IPS DF 6.9 (cell line): Measurements from ENCODE around the gene NECAB3.
A peak's percentile ranks its signal among the peaks of the same experiment; 100 is the strongest.

Source experiments
- DNase-seq: peaks from one replicate; pipeline ENCODE4 v3.0.0-alpha.2; 2013; ENCODE audit warnings: low read depth, low spot score
- H3K27ac ChIP-seq: one replicate; pipeline ENCODE4 v1.5.1; 2013; ENCODE audit warnings: low read length, control low read depth
- H3K27me3 ChIP-seq: 2 replicates; pipeline ENCODE4 v1.6.1; 2013; ENCODE audit warnings: mild to moderate bottlenecking, low read length; ENCODE audit not compliant: control insufficient read depth, insufficient read depth
- H3K36me3 ChIP-seq: 2 replicates; pipeline ENCODE4 v1.6.1; 2013; ENCODE audit warnings: low read length; ENCODE audit not compliant: control insufficient read depth, insufficient read depth
- H3K4me1 ChIP-seq: 2 replicates; pipeline ENCODE4 v1.6.1; 2013; ENCODE audit warnings: low read length; ENCODE audit not compliant: control insufficient read depth, insufficient read depth
- H3K4me3 ChIP-seq: 2 replicates; pipeline ENCODE4 v1.5.1; 2013; ENCODE audit warnings: mild to moderate bottlenecking, low read length
- H3K9me3 ChIP-seq: 2 replicates; pipeline ENCODE4 v1.6.1; 2013; ENCODE audit warnings: low read length, inconsistent platforms; ENCODE audit not compliant: control insufficient read depth, insufficient read depth
- WGBS: extraction: QIAGEN DNeasy Blood & Tissue Kit; methylation state at CpG from one replicate; pipeline ENCODE4 v1.1.7; 2013; ENCODE audit warnings: mixed read lengths, missing lambda C conversion rate; ENCODE audit not compliant: insufficient read length, insufficient coverage; 5-methylcytosine and 5-hydroxymethylcytosine counted together

Gene NECAB3

GRCh38 chr20:33674294-33675135, at the start of gene NECAB3:
Gene NECAB3 (minus strand): TSS chr20:33674428. CDS start chr20:33674352, 76 bp downstream.
- WGBS, result no CpG with 5 or more reads among the region's 73 CpGs
- H3K27ac ChIP-seq, result no peak within 1 kb of the TSS
- H3K4me1 ChIP-seq, result peaks cover 5% of the 10 kb centered on the region
- peaks cover 23% of the 10 kb centered on the region for H3K36me3 ChIP-seq
- peak within 1 kb of the TSS; percentile 51 for H3K4me3 ChIP-seq
- no peak for DNase-seq
- H3K27me3 ChIP-seq, result no peaks in the 10 kb centered on the region
- H3K9me3 ChIP-seq, result no peaks in the 10 kb centered on the region

- WGBS, result no CpG with 5 or more reads among the region's 11 CpGs
- Histone ChIP-seq H3K4me3 (no peak overlapping the region), H3K9me3 (no peaks in the 10 kb centered on the region), H3K4me1 (peaks cover 2% of the 10 kb centered on the region; the same call in 1 of the 2 replicates), H3K36me3 (no peaks in the 10 kb centered on the region), H3K27ac (no peak overlapping the region), H3K27me3 (no peaks in the 10 kb centered on the region)
- DNase-seq, result no peak
Measured at GRCh38 chr20:33721391-33722140, 47.3 kb upstream of the NECAB3 start.

- H3K27ac ChIP-seq, result no peak within 1 kb of the TSS
- DNase-seq, result peak; percentile 96
- no CpG with 5 or more reads among the region's 46 CpGs for WGBS
Measured at GRCh38 chr20:33719989-33720709, 45.9 kb upstream of the NECAB3 start, which contains the start of gene PXMP4. Gene PXMP4 (minus strand): TSS chr20:33720310. CDS start chr20:33720207, 103 bp downstream.

GRCh38 chr20:33719277-33719988, 45.2 kb upstream of the NECAB3 start:
- H3K4me3 ChIP-seq, result peak overlapping the region; percentile 47; the same call in 1 of the 2 replicates
- no peak overlapping the region for H3K27ac ChIP-seq
- peaks cover 2% of the 10 kb centered on the region; the same call in 1 of the 2 replicates for H3K4me1 ChIP-seq

More at GRCh38 chr20:33719989-33720709, 45.9 kb upstream of the NECAB3 start, which contains the start of gene PXMP4:
- Histone ChIP-seq H3K27me3 (no peaks in the 10 kb centered on the region), H3K36me3 (no peaks in the 10 kb centered on the region), H3K4me3 (peak within 1 kb of the TSS; percentile 47), H3K9me3 (no peaks in the 10 kb centered on the region), H3K4me1 (peaks cover 2% of the 10 kb centered on the region; the same call in 1 of the 2 replicates)

GRCh38 chr20:33716498-33716897, 42.3 kb upstream of the NECAB3 start:
- WGBS, result no CpG with 5 or more reads among the region's 2 CpGs
- Histone ChIP-seq H3K27me3 (no peaks in the 10 kb centered on the region), H3K4me1 (peaks cover 2% of the 10 kb centered on the region; the same call in 1 of the 2 replicates), H3K9me3 (no peaks in the 10 kb centered on the region), H3K27ac (no peak overlapping the region), H3K36me3 (no peaks in the 10 kb centered on the region), H3K4me3 (no peak overlapping the region)
- DNase-seq, result no peak

More at GRCh38 chr20:33719277-33719988, 45.2 kb upstream of the NECAB3 start:
- no CpG with 5 or more reads among the region's 13 CpGs for WGBS
- Histone ChIP-seq H3K9me3 (no peaks in the 10 kb centered on the region), H3K36me3 (no peaks in the 10 kb centered on the region), H3K27me3 (no peaks in the 10 kb centered on the region)
- DNase-seq, result no peak

GRCh38 chr20:33713865-33714367, 39.7 kb upstream of the NECAB3 start:
- H3K27me3 ChIP-seq, result no peaks in the 10 kb centered on the region
- no CpG with 5 or more reads among the region's 10 CpGs for WGBS
- H3K4me3 ChIP-seq, result no peak overlapping the region
- no peak overlapping the region for H3K27ac ChIP-seq
- DNase-seq, result no peak
- no peaks in the 10 kb centered on the region for H3K36me3 ChIP-seq
- H3K4me1 ChIP-seq, result peaks cover 2% of the 10 kb centered on the region; the same call in 1 of the 2 replicates
- no peaks in the 10 kb centered on the region for H3K9me3 ChIP-seq

- no peak overlapping the region for H3K27ac ChIP-seq
- peaks cover 2% of the 10 kb centered on the region; the same call in 1 of the 2 replicates for H3K4me1 ChIP-seq
- H3K4me3 ChIP-seq, result no peak overlapping the region
- no peaks in the 10 kb centered on the region for H3K36me3 ChIP-seq
- no CpG with 5 or more reads among the region's 1 CpG for WGBS
- no peak for DNase-seq
- no peaks in the 10 kb centered on the region for H3K9me3 ChIP-seq
- no peaks in the 10 kb centered on the region for H3K27me3 ChIP-seq
Measured at GRCh38 chr20:33711446-33711738, 37.2 kb upstream of the NECAB3 start.

GRCh38 chr20:33710681-33711445, 36.6 kb upstream of the NECAB3 start:
- H3K27ac ChIP-seq, result no peak overlapping the region
- DNase-seq, result no peak
- WGBS, result no CpG with 5 or more reads among the region's 14 CpGs
- H3K4me3 ChIP-seq, result no peak overlapping the region
- H3K36me3 ChIP-seq, result no peaks in the 10 kb centered on the region
- no peaks in the 10 kb centered on the region for H3K27me3 ChIP-seq
- no peaks in the 10 kb centered on the region for H3K9me3 ChIP-seq
- H3K4me1 ChIP-seq, result peaks cover 2% of the 10 kb centered on the region; the same call in 1 of the 2 replicates

GRCh38 chr20:33709905-33710541, 35.8 kb upstream of the NECAB3 start:
- 100% methylated on average over 5 of the region's 16 CpGs for WGBS
- no peak overlapping the region for H3K4me3 ChIP-seq

More at GRCh38 chr20:33709905-33710541, 35.8 kb upstream of the NECAB3 start:
- no peaks in the 10 kb centered on the region for H3K27me3 ChIP-seq
- H3K4me1 ChIP-seq, result peaks cover 2% of the 10 kb centered on the region; the same call in 1 of the 2 replicates
- H3K27ac ChIP-seq, result no peak overlapping the region
- DNase-seq, result no peak
- no peaks in the 10 kb centered on the region for H3K9me3 ChIP-seq
- no peaks in the 10 kb centered on the region for H3K36me3 ChIP-seq
